Muscle layer of duodenum (tissue), 2 donors: ENCODE measurements around the gene CARD10.

Experiments used
- H3K27ac ChIP-seq: one replicate; pipeline ENCODE4 v1.7.0; 2013; ENCODE audit warnings: mild to moderate bottlenecking, low read length
- H3K27me3 ChIP-seq: one replicate; pipeline ENCODE4 v1.7.0; 2013; ENCODE audit warnings: low read depth, mild to moderate bottlenecking, control low read depth, low read length
- H3K36me3 ChIP-seq, 2 donors: one replicate each; pipeline ENCODE4 v1.7.0; 2013; ENCODE audit warnings: low read length in 2 of 2, control low read depth in 1 of 2, mild to moderate bottlenecking in 1 of 2; ENCODE audit not compliant: insufficient read depth in 2 of 2, control insufficient read depth in 1 of 2
- H3K4me1 ChIP-seq, 2 donors: one replicate each; pipeline ENCODE4 v1.7.0; 2013; ENCODE audit warnings: low read length in 2 of 2, mild to moderate bottlenecking in 2 of 2, control low read depth in 1 of 2, moderate library complexity in 1 of 2; ENCODE audit not compliant: insufficient read depth in 2 of 2, control insufficient read depth in 1 of 2
- H3K4me3 ChIP-seq, 2 donors: one replicate each; pipeline ENCODE4 v1.7.0; 2013; ENCODE audit warnings: low read length in 2 of 2, low read depth in 1 of 2, mild to moderate bottlenecking in 1 of 2
- H3K9me3 ChIP-seq, 2 donors: one replicate each; pipeline ENCODE4 v1.7.0; 2013; ENCODE audit warnings: low read length in 2 of 2, control low read depth in 1 of 2, mild to moderate bottlenecking in 1 of 2; ENCODE audit not compliant: control insufficient read depth in 1 of 2
- donor health status: healthy.

The CARD10 gene

DNA sequence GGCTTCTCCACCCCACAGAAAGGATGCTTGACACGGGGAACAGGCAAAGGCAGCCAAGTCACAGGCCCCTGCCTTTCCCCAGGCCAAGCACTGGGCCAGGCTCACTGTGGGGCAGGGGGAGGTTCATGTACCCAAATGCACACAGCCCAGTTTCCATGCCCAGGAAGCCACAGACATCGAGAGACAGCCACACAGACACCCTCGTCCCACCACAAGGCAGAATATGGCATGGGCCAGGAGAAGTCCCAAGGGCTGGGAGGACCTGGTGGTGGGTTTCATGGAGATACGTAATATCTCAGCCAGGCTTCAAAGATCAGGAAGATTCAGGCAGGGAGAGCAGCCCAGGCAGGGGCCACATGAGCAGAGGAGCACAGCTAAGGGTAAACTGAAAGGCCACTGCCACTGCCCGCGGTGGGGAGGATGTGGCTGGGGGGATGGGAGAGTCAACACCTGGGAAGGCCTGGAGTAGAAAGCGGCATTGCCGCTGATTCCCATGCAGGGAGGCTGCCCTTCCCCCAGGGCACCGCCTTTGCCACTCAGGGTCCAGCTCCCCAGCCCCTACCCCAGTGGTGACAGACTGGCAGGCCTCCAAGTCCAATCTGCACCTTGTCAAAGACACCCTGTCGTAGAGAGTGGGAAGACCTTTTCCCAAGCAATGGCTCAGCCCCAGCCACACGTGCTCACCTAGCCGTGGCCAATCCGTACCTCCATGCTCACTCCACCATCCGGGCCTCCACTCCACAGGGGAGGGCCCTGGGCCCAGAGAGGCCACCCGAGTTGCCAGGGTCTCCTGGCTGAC is 30.7 kb downstream of the CARD10 start:
- H3K4me3 ChIP-seq, result no peak overlapping the region
- H3K36me3 ChIP-seq, result no peaks in the 10 kb centered on the region
- H3K4me1 ChIP-seq, result peaks cover 7 to 14% of the 10 kb centered on the region in 2 donors
- H3K9me3 ChIP-seq, result no peaks in the 10 kb centered on the region
- peaks cover 4% of the 10 kb centered on the region for H3K27me3 ChIP-seq
- no peak overlapping the region for H3K27ac ChIP-seq

DNA sequence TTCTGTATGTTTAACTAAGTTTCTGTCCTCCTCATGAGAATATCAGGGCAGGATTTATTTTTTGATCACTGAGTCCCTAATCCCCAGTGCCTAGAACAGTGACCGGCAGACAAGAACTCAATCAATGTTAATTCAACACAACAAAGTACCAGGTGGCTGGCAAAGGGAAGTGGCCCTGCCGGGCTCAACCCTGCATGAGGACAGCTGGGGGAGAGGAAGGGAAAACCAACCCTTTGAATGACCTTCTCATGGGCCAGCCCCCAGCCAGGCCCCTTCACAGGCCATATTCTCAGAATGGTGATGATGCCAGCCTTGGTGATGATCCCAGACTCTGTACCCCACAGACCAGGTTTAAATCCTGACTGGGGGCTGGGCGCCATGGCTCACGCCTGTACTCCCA is 31.6 kb downstream of the CARD10 start:
- Histone ChIP-seq H3K27ac (no peak overlapping the region), H3K27me3 (peaks cover 4% of the 10 kb centered on the region), H3K4me3 (no peak overlapping the region), H3K36me3 (no peaks in the 10 kb centered on the region), H3K4me1 (peaks cover 7 to 14% of the 10 kb centered on the region in 2 donors), H3K9me3 (no peaks in the 10 kb centered on the region)

DNA sequence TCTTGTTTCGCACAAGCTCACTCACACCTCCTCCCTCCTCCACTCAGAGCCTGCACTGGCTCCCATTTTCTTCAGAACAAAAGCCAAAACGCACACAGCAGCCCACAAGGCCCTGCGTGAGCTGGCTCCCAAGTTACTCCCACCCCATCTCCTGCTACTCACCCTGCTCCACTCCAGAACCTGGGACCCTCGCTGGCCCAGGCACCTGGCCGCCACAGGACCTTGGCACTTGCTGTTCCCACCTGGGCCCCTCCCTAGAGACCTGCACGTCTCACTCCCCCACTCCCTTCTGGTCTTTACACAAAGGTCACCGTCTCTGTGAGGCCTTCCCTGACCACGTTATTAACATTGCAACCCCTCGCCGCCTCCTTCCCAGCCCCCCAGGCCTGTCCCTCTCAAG is 32.1 kb downstream of the CARD10 start:
- Histone ChIP-seq H3K36me3 (no peaks in the 10 kb centered on the region), H3K4me1 (peaks cover 7 to 14% of the 10 kb centered on the region in 2 donors), H3K4me3 (no peak overlapping the region), H3K27me3 (peaks cover 4% of the 10 kb centered on the region), H3K9me3 (no peaks in the 10 kb centered on the region), H3K27ac (no peak overlapping the region)

DNA sequence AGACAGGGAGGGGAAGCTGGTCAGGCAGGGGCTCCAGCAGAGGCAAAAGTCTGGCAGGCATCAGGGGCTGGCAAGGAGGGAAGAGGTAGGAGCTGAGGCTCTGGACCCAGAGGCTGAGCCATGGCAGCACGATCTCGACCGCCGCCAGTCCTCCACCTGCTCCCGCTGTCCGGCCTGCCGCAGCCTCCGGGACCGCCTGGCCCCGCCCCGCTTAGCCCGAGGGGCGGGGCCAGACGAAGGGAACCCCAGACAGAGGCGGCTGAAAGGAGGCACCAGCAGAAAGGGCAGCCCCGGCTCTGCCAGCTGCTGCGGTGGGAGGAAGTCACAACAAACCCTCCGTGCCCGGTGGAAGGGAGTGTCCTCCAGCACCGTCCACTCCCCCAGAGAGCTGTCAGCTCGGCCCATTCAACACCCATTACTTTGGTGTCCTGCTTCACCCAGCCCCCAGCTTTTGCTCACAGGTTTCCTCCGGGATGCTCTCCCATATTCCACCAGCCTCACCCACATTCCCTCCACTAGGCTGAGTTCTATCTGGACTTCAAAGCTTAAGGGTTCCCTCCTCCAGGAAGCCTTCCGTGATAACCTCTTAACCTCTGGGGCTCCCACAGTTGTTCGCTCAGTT is 32.9 kb downstream of the CARD10 start, which contains the start of gene MFNG:
Gene MFNG (minus strand): TSS at position 161 of the 622 bp plus-strand sequence. CDS start 207 bp downstream, outside the sequence.
- Histone ChIP-seq H3K36me3 (no peaks in the 10 kb centered on the region), H3K4me1 (peaks cover 7 to 14% of the 10 kb centered on the region in 2 donors), H3K27ac (peak within 1 kb of the TSS; percentile 58), H3K9me3 (no peaks in the 10 kb centered on the region), H3K27me3 (peaks cover 4% of the 10 kb centered on the region), H3K4me3 (peak within 1 kb of the TSS; percentile 44 to 54)

DNA sequence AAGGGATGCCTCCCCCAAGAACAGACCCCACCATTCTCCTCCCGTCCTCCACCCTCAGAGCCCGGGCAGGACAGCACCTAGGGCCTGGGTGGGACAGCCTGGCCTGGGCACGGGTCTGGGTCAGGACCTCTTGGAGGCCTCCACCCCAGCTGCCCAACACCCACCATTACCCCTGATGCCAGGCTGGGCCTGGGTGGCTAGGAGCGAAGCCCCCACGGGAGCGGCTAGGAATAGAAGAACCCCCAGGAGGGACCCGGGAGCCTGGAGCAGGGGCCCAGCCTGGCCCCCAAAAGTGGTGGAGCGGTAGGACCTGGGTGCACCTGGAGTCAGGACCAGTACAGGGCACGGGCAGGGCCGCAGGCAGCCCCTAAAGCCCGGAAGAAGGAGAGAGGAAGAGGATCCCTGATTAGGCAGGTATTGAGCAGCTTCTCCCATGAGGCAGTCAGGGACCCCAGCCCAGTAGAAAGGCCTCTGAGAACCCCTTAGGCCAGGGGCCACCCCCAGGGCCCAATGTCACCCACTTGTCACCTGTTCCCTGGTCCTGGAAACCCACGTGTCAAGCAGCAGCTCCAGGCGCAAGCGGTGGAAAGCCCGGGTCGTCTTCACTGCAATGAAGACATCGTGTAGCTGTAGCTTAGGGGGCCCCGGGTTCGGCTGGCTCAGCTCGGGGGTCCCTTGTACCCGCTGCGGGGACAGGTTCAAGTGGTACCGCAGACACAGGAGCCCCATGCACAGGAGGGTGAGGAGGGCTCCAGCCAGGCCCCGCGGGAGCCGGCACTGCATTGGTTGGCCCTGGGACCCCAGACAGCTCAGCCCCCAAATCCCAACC is 33.6 kb downstream of the CARD10 start:
- H3K27ac ChIP-seq, result peak overlapping the region; percentile 58
- H3K9me3 ChIP-seq, result no peaks in the 10 kb centered on the region
- peaks cover 7 to 14% of the 10 kb centered on the region in 2 donors for H3K4me1 ChIP-seq
- no peaks in the 10 kb centered on the region for H3K36me3 ChIP-seq
- peaks cover 4% of the 10 kb centered on the region for H3K27me3 ChIP-seq
- peak overlapping the region; percentile 44 to 54 for H3K4me3 ChIP-seq

DNA sequence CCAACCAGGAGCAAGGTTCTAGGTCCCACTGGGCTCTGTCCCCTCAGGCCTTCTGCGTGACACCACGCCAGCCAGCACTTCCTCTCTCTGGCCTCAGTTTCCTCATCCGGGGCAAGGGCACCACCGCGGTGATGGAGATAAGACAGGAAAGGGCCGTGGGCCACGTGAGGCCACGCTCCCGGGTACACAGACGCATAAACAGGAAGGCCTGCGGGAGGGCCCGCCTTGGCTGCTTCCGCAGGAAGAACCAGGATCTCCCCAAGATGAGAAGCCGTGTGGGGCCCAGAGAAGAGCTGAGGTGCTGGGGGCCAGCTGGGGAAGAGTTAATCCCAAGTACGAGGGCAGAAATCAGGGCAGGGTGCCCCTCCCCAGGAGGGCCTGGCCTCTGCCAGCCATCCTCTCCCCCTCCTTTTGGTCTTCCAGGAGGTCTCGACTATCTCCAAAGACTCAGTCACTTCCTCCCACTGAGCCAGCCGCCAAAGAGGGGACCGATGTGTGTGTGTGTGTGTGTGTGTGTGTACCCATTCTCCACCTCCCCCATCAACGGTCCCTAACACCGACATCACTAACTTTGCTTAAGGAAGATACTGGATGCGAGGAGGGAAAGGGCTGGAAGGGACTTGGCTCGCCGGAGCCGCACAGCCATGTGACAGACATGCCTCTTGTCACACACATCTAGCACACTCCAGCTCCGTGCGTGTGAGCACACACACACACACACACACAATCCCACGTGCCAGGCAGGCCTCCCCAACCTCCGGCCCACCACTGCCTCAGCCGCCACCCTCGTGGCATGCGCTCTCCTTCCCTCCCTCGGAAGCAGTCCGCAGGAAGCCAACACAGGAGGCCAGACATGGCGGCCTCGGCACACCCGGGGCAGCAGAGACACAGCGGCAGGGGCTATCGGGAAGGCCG is 34.5 kb downstream of the CARD10 start:
- Histone ChIP-seq H3K9me3 (no peaks in the 10 kb centered on the region), H3K36me3 (no peaks in the 10 kb centered on the region), H3K27me3 (peaks cover 4% of the 10 kb centered on the region), H3K4me1 (peaks cover 7 to 14% of the 10 kb centered on the region in 2 donors), H3K27ac (peak overlapping the region; percentile 58), H3K4me3 (peak overlapping the region; percentile 44 to 54)

DNA sequence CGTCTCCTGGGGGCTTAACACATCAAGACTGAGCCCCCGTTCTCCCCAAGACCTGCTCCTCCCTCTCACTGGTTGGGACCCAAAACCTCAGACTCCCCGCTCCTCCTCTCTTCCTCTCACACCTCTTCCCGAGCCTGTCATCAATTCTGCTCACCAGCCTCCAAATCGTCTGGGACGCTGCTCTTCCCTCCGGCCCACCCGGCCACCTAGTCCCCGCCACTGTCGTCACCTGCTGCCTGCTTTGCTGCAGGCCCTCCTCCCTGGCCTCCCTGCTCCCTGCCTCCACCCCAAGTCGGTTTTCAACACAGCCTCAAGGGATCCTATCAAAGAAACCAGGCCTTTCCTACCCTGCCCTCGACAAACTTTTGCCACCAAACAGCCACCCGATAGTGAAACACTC is 36.2 kb downstream of the CARD10 start:
- Histone ChIP-seq H3K9me3 (no peaks in the 10 kb centered on the region), H3K36me3 (no peaks in the 10 kb centered on the region), H3K27me3 (peaks cover 4% of the 10 kb centered on the region), H3K4me1 (peaks cover 7 to 14% of the 10 kb centered on the region in 2 donors), H3K4me3 (no peak overlapping the region), H3K27ac (no peak overlapping the region)

DNA sequence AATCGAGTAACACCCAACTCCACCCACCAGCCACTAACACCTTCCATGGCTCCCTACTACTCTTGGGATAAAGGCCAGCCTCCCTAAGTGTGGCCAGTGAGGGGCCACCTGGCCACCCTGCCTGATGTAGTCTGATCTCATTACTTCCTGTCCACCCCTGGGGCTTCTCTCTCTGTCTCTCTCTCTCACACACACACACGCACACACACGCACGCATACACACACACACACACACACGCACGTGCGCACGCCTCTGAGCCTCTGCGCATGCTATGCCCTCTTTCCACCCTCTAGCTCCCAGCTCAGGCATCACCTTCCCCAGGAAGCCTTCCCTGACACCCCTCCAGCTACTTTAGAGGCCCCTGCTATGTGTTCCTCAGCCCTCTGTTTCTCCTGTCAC is 37.0 kb downstream of the CARD10 start:
- peaks cover 7 to 14% of the 10 kb centered on the region in 2 donors for H3K4me1 ChIP-seq
- H3K27me3 ChIP-seq, result peaks cover 4% of the 10 kb centered on the region
- H3K27ac ChIP-seq, result no peak overlapping the region
- H3K36me3 ChIP-seq, result no peaks in the 10 kb centered on the region
- H3K4me3 ChIP-seq, result no peak overlapping the region
- H3K9me3 ChIP-seq, result no peaks in the 10 kb centered on the region

DNA sequence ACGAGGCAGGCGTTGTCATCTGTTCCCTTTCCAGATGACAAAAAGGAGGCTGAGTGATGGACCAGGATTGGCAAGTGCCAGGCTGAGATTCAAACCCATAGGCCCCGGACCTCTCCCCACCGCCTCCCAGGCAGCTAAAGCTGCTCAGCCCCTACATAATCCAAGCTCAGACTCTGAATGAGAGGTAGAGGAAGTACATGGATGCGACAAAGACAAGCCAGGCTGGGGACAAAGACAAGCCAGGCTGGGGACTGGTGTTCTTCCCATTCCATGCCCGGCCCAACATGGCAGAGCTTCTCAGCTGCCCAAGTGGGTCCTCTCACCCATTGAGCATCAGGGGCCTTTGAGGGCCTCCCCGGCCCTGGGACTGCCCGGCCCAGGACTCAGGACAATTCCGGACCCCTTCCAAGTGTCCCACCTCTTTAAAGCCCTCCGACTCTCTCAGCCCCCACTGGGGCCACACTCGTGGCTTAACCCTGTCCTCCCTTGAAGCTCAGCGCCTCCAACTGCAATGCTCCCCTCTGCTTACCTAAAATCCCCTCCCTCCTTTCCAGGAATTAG is 37.8 kb downstream of the CARD10 start:
- Histone ChIP-seq H3K27ac (no peak overlapping the region), H3K36me3 (no peaks in the 10 kb centered on the region), H3K4me1 (peaks cover under 1 to 10% of the 10 kb centered on the region in 2 donors), H3K4me3 (no peak overlapping the region), H3K27me3 (no peaks in the 10 kb centered on the region), H3K9me3 (no peaks in the 10 kb centered on the region)
